HEK293T (cell line): ENCODE measurements around the gene BCHE.

ENCODE experiments used
- CTCF ChIA-PET: fragments of 350-600 bp; formaldehyde crosslinking; extraction: SDS; loops from one replicate; lab custom pipeline; 2021; ENCODE audit warnings: antibody characterized with exemption, inconsistent platforms; lab: Yijun Ruan, JAX
- POLR2A ChIA-PET: fragments of 350-600 bp; formaldehyde crosslinking; extraction: SDS; loops from one replicate; lab custom pipeline; 2020; ENCODE audit warnings: antibody characterized with exemption, inconsistent platforms; lab: Yijun Ruan, JAX
- DNase-seq: peaks from one replicate; pipeline ENCODE4 v3.0.0; 2012; ENCODE audit warnings: mixed read lengths; ENCODE audit errors: extremely low spot score
- ARNT ChIP-seq: fragments of 450-650 bp; IDR thresholded peaks from 2 replicates; pipeline ENCODE4 v1.6.1; 2017; ENCODE audit warnings: mild to moderate bottlenecking
- BHLHE40 ChIP-seq: fragments of 450-650 bp; IDR thresholded peaks from 2 replicates; pipeline ENCODE4 v1.6.1; 2016; ENCODE audit warnings: mild to moderate bottlenecking, moderate library complexity, borderline replicate concordance
- CTBP1 ChIP-seq: fragments of 450-650 bp; IDR thresholded peaks from 2 replicates; pipeline ENCODE4 v1.6.1; 2016; ENCODE audit warnings: borderline replicate concordance
- ELF4 ChIP-seq: fragments of 450-650 bp; IDR thresholded peaks from 2 replicates; pipeline ENCODE4 v1.6.1; 2017; ENCODE audit warnings: antibody characterized with exemption
- FOXA1 ChIP-seq: fragments of 450-650 bp; IDR thresholded peaks from 2 replicates; pipeline ENCODE4 v1.6.1; 2016; ENCODE audit warnings: mild to moderate bottlenecking
- FOXK2 ChIP-seq: fragments of 450-650 bp; IDR thresholded peaks from 2 replicates; pipeline ENCODE4 v1.6.1; 2016; ENCODE audit warnings: mild to moderate bottlenecking
- FOXM1 ChIP-seq: fragments of 450-650 bp; IDR thresholded peaks from 2 replicates; pipeline ENCODE4 v1.6.1; 2017; ENCODE audit warnings: mild to moderate bottlenecking, borderline replicate concordance
- HDGF ChIP-seq: fragments of 450-650 bp; IDR thresholded peaks from 2 replicates; pipeline ENCODE4 v1.6.1; 2017; ENCODE audit warnings: antibody characterized with exemption, borderline replicate concordance
- L3MBTL2 ChIP-seq: fragments of 450-650 bp; conservative IDR thresholded peaks from 2 replicates; pipeline ENCODE4 v1.6.1; 2016; ENCODE audit warnings: mild to moderate bottlenecking
- LEF1 ChIP-seq: fragments of 450-650 bp; IDR thresholded peaks from 2 replicates; pipeline ENCODE4 v1.6.1; 2017; ENCODE audit warnings: mild to moderate bottlenecking, borderline replicate concordance
- NFRKB ChIP-seq: fragments of 450-650 bp; IDR thresholded peaks from 2 replicates; pipeline ENCODE4 v1.6.1; 2016; ENCODE audit warnings: mild to moderate bottlenecking, moderate library complexity
- PKNOX1 ChIP-seq: fragments of 450-650 bp; IDR thresholded peaks from 2 replicates; pipeline ENCODE4 v1.6.1; 2016
- SP1 ChIP-seq: fragments of 450-650 bp; IDR thresholded peaks from 2 replicates; pipeline ENCODE4 v1.6.1; 2017
- SUZ12 ChIP-seq: fragments of 450-650 bp; IDR thresholded peaks from 2 replicates; pipeline ENCODE4 v1.6.1; 2016; ENCODE audit warnings: mild to moderate bottlenecking
- TARDBP ChIP-seq: fragments of 450-650 bp; IDR thresholded peaks from 2 replicates; pipeline ENCODE4 v1.6.1; 2016
- ZNF384 ChIP-seq: fragments of 450-650 bp; IDR thresholded peaks from 2 replicates; pipeline ENCODE4 v1.6.1; 2016

The BCHE gene

GRCh38 chr3:165875644-165876043, 38.4 kb upstream of the BCHE start:
- ChIA-PET CTCF (no interaction called here), POLR2A (no interaction called here)
- no peak for TF ChIP-seq CTBP1
- no peak for TF ChIP-seq FOXM1
- TF ChIP-seq L3MBTL2, result no peak
- TF ChIP-seq SP1, result no peak
- no peak for TF ChIP-seq SUZ12
- TF ChIP-seq TARDBP, result no peak
- no peak for TF ChIP-seq HDGF
- no peak for TF ChIP-seq ARNT
- no peak for TF ChIP-seq ELF4
- TF ChIP-seq PKNOX1, result no peak
- no peak for TF ChIP-seq ZNF384
- TF ChIP-seq FOXA1, result no peak
- TF ChIP-seq BHLHE40, result no peak
- no peak for TF ChIP-seq NFRKB
- TF ChIP-seq LEF1, result no peak
- no peak for TF ChIP-seq FOXK2
- DNase-seq, result no peak

- POLR2A ChIA-PET, result no interaction called here
- CTCF ChIA-PET, result no interaction called here
- TF ChIP-seq FOXK2, result no peak
- TF ChIP-seq ARNT, result no peak
- TF ChIP-seq SP1, result no peak
- TF ChIP-seq FOXM1, result no peak
- no peak for TF ChIP-seq PKNOX1
- no peak for TF ChIP-seq L3MBTL2
- no peak for TF ChIP-seq TARDBP
- TF ChIP-seq LEF1, result no peak
- no peak for TF ChIP-seq ZNF384
- TF ChIP-seq CTBP1, result no peak
- no peak for TF ChIP-seq ELF4
- no peak for TF ChIP-seq SUZ12
- no peak for TF ChIP-seq HDGF
- TF ChIP-seq NFRKB, result no peak
- DNase-seq, result no peak
Observed at GRCh38 chr3:165874663-165875489, 37.7 kb upstream of the BCHE start.

GRCh38 chr3:165868088-165868487, 30.9 kb upstream of the BCHE start:
- no peak for DNase-seq
- POLR2A ChIA-PET, result no interaction called here
- TF ChIP-seq NFRKB (no peak), FOXM1 (no peak), CTBP1 (no peak), TARDBP (no peak), PKNOX1 (no peak), HDGF (no peak)
- CTCF ChIA-PET, result no interaction called here

GRCh38 chr3:165859061-165859460, 21.8 kb upstream of the BCHE start:
- DNase-seq, result no peak
- no peak for TF ChIP-seq NFRKB
- no peak for TF ChIP-seq LEF1
- no peak for TF ChIP-seq ELF4
- no peak for TF ChIP-seq TARDBP
- CTCF ChIA-PET, result no interaction called here

GRCh38 chr3:165855581-165855980, 18.4 kb upstream of the BCHE start:
- no peak for DNase-seq
- ChIA-PET POLR2A (no interaction called here), CTCF (interaction anchor here (1.4 to 2.7 kb wide), 3 partner anchors 10 to 20 kb away, joined by 3 to 10 read pairs (median 5); no protein-coding TSS in a partner anchor)
- no peak for TF ChIP-seq L3MBTL2
- no peak for TF ChIP-seq ARNT
- TF ChIP-seq FOXK2, result no peak
- TF ChIP-seq NFRKB, result no peak
- no peak for TF ChIP-seq HDGF
- no peak for TF ChIP-seq CTBP1
- no peak for TF ChIP-seq SP1

More at GRCh38 chr3:165859061-165859460, 21.8 kb upstream of the BCHE start:
- POLR2A ChIA-PET, result no interaction called here

DNA sequence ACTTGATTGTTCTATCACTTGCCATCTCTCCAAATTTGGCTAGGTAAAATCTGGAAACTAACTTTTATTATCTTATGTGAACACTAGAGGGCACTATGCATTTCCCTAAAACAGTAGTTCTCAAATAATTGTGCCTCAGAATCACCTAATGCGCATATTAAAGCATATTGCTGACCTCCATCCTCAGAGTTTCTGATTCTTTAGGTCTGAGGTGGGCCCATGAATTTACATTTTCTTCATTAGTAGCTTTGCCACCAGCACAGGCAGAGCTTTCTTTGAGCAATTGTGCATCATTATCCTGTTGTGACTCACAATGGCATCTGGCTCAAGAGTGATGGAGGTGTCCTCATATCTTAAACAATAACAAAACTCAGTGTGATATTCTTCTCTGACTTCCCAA, 17.5 kb upstream of the BCHE start:
- TF ChIP-seq L3MBTL2 (no peak), LEF1 (no peak), FOXA1 (no peak), FOXM1 (no peak), ARNT (no peak), SP1 (no peak), TARDBP (no peak), FOXK2 (no peak)
- ChIA-PET POLR2A (no interaction called here), CTCF (interaction anchor here (1.5 to 2.7 kb wide), 2 partner anchors 10 to 11 kb away, joined by 3 to 10 read pairs; no protein-coding TSS in a partner anchor)
- peak; percentile 12 for DNase-seq

- CTCF ChIA-PET, result no interaction called here
- DNase-seq, result no peak
- no peak for TF ChIP-seq L3MBTL2
- TF ChIP-seq FOXM1, result no peak
- TF ChIP-seq NFRKB, result no peak
- POLR2A ChIA-PET, result no interaction called here
Observed at GRCh38 chr3:165852711-165853110, 15.5 kb upstream of the BCHE start.
